ENCODE data around the gene AVPR1B. TPM values are rescaled to one million over a fixed set of nuclear protein-coding genes. Genes with fewer than 3 reads are reported as not detected.

The AVPR1B gene
- total RNA-seq, 2 experiments from 2014 or later: not detected

DNA sequence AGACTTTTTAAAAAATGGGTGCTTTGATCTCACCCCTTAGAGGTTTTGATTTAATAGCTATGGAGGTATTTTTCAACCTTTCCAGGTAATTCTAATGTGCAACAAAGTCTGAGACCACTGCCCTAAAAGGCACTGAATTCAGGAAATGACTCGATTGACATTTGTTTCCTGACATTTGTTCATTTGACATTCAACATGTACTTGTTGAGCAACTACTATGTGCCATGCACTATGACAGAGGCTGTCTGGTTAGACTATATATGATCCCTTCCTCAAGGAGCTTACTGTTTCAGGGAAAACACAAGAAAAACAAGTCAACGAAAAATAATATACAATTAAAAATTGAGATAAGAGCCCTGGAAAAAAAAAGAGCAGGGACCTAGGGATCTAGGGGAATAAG is 25.6 kb upstream of the AVPR1B start:
- intact Hi-C loops (cut with micrococcal nuclease): no loop called here
- Mint-ChIP-seq H3K36me3 (ENCODE audit: low read depth) (no peaks in the 10 kb centered on the region), H3K4me3 (no peak overlapping the region), H3K4me1 (ENCODE audit: low read depth) (peaks cover 9% of the 10 kb centered on the region), H3K27ac (no peak overlapping the region), H3K9me3 (no peaks in the 10 kb centered on the region), H3K27me3 (peaks cover 12% of the 10 kb centered on the region)
- ChIA-PET CTCF (interaction anchor here (1.4 kb wide), 1 partner anchor 10 kb away, joined by 3 read pairs; no protein-coding TSS in a partner anchor), POLR2A (no interaction called here)
- TF ChIP-seq, protein P1, sequence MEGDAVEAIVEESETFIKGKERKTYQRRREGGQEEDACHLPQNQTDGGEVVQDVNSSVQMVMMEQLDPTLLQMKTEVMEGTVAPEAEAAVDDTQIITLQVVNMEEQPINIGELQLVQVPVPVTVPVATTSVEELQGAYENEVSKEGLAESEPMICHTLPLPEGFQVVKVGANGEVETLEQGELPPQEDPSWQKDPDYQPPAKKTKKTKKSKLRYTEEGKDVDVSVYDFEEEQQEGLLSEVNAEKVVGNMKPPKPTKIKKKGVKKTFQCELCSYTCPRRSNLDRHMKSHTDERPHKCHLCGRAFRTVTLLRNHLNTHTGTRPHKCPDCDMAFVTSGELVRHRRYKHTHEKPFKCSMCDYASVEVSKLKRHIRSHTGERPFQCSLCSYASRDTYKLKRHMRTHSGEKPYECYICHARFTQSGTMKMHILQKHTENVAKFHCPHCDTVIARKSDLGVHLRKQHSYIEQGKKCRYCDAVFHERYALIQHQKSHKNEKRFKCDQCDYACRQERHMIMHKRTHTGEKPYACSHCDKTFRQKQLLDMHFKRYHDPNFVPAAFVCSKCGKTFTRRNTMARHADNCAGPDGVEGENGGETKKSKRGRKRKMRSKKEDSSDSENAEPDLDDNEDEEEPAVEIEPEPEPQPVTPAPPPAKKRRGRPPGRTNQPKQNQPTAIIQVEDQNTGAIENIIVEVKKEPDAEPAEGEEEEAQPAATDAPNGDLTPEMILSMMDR (IDR thresholded peaks at IDR 0.05): no peak
- ATAC-seq (no peak), DNase-seq (no peak)

DNA sequence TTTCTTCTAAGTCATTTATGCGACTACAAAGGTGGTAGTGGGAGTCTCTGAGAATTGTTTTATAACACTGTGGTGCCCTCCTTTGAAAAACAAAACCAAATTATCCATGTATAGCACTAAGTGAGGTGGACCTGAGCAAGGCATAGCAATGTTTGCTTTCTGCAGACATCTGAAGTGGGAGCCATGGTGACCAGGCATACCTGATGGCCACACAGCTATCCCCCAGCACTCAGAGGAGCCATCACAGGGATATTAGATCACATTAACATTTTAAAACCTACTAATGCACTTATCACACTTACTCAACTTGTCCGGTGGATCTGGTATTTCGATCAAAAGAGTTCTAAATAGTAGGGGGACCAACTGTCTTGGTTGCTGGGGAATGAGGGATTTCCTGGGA is 24.8 kb upstream of the AVPR1B start:
- intact Hi-C loops (cut with micrococcal nuclease): no loop called here
- ChIA-PET POLR2A (no interaction called here), CTCF (interaction anchor here (1.4 kb wide), 1 partner anchor 9 kb away, joined by 3 read pairs; no protein-coding TSS in a partner anchor)
- no peak overlapping the region for H3K4me3 Mint-ChIP-seq
- ATAC-seq: no peak
- H3K4me1 Mint-ChIP-seq (ENCODE audit: low read depth): peaks cover 9% of the 10 kb centered on the region
- H3K36me3 Mint-ChIP-seq (ENCODE audit: low read depth): no peaks in the 10 kb centered on the region
- H3K27me3 Mint-ChIP-seq: peaks cover 12% of the 10 kb centered on the region
- DNase-seq: no peak
- no peak overlapping the region for H3K27ac Mint-ChIP-seq
- TF ChIP-seq, protein P1 (IDR thresholded peaks at IDR 0.05): no peak
- no peaks in the 10 kb centered on the region for H3K9me3 Mint-ChIP-seq

DNA sequence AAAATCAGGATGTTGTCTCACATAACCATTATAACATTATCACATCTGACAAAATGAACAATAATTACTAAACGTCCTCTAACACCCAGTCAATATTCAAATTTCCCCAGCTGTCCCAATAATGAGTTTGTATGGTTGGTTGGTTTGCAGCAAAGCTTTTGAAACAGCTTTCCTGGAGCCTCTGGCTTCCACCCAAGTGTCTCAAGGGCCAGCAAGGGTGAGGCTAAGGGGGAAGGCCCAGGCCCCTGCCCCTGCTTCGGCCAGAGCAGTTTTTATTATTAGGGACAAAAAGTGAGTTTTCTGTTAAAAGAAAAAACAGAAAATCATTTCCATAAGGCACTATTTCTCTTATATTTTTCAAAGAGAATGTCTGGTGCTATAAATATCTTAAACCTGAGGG is 19.1 kb upstream of the AVPR1B start:
- TF ChIP-seq, protein P1 (IDR thresholded peaks at IDR 0.05): no peak
- no peaks in the 10 kb centered on the region for H3K36me3 Mint-ChIP-seq (ENCODE audit: low read depth)
- no peak overlapping the region for H3K27ac Mint-ChIP-seq
- ChIA-PET CTCF (no interaction called here), POLR2A (no interaction called here)
- intact Hi-C loops (cut with micrococcal nuclease): no loop called here
- no peak for DNase-seq
- peaks cover 6% of the 10 kb centered on the region for H3K27me3 Mint-ChIP-seq
- H3K4me3 Mint-ChIP-seq: no peak overlapping the region
- ATAC-seq: no peak
- H3K9me3 Mint-ChIP-seq: no peaks in the 10 kb centered on the region
- peaks cover 3% of the 10 kb centered on the region for H3K4me1 Mint-ChIP-seq (ENCODE audit: low read depth)

DNA sequence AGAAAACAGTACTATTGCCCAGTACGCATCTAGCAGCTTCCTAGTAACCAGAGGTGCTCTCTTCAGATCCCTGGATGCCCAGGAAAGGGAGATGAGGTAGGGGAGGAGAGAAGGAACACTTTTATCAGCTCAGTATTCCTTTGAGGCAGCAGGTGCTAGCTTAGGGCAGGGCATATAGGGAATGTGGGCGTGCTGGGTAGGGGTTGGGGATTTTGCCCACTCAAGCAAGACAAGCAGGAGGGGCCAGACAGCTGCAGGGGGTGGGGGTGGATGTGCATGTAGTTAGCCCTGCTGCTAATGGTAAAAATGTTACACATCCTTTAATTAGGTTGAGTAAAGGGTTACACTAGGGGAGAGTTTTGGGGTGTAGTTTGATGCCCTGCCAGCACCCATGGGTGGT is 18.1 kb upstream of the AVPR1B start:
- intact Hi-C loops (cut with micrococcal nuclease): no loop called here
- CTCF ChIA-PET: no interaction called here
- ATAC-seq: no peak
- H3K4me1 Mint-ChIP-seq (ENCODE audit: low read depth): no peaks in the 10 kb centered on the region
- TF ChIP-seq, protein P1 (IDR thresholded peaks at IDR 0.05): no peak
- DNase-seq: no peak
- H3K27ac Mint-ChIP-seq: no peak overlapping the region
- no peaks in the 10 kb centered on the region for H3K9me3 Mint-ChIP-seq
- POLR2A ChIA-PET: no interaction called here
- H3K36me3 Mint-ChIP-seq (ENCODE audit: low read depth): no peaks in the 10 kb centered on the region
- H3K4me3 Mint-ChIP-seq: no peak overlapping the region
- peaks cover 6% of the 10 kb centered on the region for H3K27me3 Mint-ChIP-seq

DNA sequence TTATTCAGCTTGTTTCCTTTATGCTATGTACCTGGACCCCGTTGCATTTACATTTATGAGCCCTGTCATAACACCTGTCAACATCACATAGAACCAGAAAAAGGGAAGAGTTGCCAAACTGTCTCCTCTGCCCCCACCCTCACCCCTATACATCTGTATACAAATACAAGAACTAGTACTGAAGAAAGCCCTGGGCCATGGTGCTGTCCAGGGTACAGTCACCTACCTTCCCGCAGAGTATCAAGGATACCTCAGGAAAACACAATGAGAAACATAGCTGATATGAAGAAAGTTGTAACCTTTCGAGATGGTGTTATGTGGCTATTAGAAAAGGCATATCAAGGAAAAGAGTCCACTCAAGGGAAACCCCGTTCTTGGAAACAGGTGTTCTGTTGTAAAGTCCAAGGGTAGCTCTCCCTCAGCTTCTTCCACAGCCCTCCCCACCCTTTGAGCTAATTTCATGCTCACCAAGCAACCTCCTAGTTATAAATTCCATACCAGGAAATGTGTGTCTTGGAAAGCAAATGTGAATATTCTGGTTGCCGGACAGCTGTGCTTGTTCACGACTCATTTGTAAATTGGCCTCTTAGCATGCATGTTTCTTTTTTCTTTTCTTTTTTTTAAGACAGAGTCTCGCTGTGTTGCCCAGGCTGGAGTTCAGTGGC is 16.7 kb upstream of the AVPR1B start:
- Mint-ChIP-seq H3K4me1 (ENCODE audit: low read depth) (no peaks in the 10 kb centered on the region), H3K27me3 (peaks cover 3% of the 10 kb centered on the region), H3K9me3 (no peaks in the 10 kb centered on the region), H3K36me3 (ENCODE audit: low read depth) (no peaks in the 10 kb centered on the region), H3K27ac (no peak overlapping the region), H3K4me3 (no peak overlapping the region)
- no peak for ATAC-seq
- ChIA-PET POLR2A (no interaction called here), CTCF (interaction anchor here (1.2 kb wide), 1 partner anchor 8 kb away, joined by 3 read pairs; no protein-coding TSS in a partner anchor)
- intact Hi-C loops (cut with micrococcal nuclease): no loop called here
- no peak for DNase-seq
- TF ChIP-seq, protein P1 (IDR thresholded peaks at IDR 0.05): no peak
